ENCODE results near the gene SMIM35. TPM values are rescaled to one million over a fixed set of nuclear protein-coding genes. Genes with fewer than 3 reads are reported as not detected.

The SMIM35 gene
- total RNA-seq, 6 donors from 2014 or later, result not detected

DNA sequence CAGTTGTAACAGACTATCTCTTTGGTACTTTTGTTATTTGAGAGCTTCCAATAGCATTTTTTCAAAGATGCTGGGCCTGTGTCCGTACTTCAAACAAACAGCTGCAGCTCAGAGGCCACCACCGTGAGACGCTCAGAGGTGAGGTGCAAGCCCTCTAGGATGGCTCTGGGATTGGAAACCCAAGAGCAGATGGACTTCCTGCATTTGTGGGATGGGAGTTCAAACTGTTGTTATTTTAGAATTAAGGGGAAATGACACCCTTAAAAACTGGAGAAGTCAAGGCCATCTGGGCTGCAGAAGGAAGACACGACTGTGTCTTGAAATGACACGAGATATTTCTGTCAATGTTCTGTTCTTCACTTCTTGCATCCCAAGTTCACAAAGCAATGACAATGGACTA lies 109.7 kb downstream of the SMIM35 start:
- DNase-seq, result no peak
- H3K36me3 ChIP-seq, result no peaks in the 10 kb centered on the region
- no peak overlapping the region for H3K4me3 ChIP-seq
- peaks cover 29 to 46% (median 32%) of the 10 kb centered on the region in 4 donors for H3K4me1 ChIP-seq
- WGBS, 2 donors, result 63 to 69% methylated on average over 5 of the region's 5 CpGs
- no peak overlapping the region for H3K27ac ChIP-seq
- TF ChIP-seq EP300 (IDR thresholded peaks at IDR 0.05) (no peak), CTCF (IDR thresholded peaks at IDR 0.05) (no peak), POLR2AphosphoS5 (IDR thresholded peaks at IDR 0.05) (no peak), POLR2A (IDR thresholded peaks at IDR 0.05) (no peak)
- H3K27me3 ChIP-seq, result no peaks in the 10 kb centered on the region
- H3K9me3 ChIP-seq, result no peaks in the 10 kb centered on the region
- no peak for ATAC-seq (ENCODE audit: low FRiP score in 2 of 2)

GRCh38 chr11:117976445-117976844 lies 110.3 kb downstream of the SMIM35 start:
- Histone ChIP-seq H3K9me3 (no peaks in the 10 kb centered on the region), H3K4me3 (no peak overlapping the region), H3K4me1 (peaks cover 31 to 48% (median 35%) of the 10 kb centered on the region in 4 donors), H3K36me3 (no peaks in the 10 kb centered on the region), H3K27ac (no peak overlapping the region), H3K27me3 (no peaks in the 10 kb centered on the region)
- ATAC-seq (ENCODE audit: low FRiP score in 2 of 2), result no peak
- DNase-seq, result no peak
- no peak for TF ChIP-seq POLR2AphosphoS5 (IDR thresholded peaks at IDR 0.05)
- no peak for TF ChIP-seq POLR2A (IDR thresholded peaks at IDR 0.05)
- no peak for TF ChIP-seq CTCF (IDR thresholded peaks at IDR 0.05)
- TF ChIP-seq EP300 (IDR thresholded peaks at IDR 0.05), result no peak
- WGBS, 2 donors, result 81% methylated on average over 4 of the region's 4 CpGs; no CpG with 5 or more reads in 1 of the 2 donors

DNA sequence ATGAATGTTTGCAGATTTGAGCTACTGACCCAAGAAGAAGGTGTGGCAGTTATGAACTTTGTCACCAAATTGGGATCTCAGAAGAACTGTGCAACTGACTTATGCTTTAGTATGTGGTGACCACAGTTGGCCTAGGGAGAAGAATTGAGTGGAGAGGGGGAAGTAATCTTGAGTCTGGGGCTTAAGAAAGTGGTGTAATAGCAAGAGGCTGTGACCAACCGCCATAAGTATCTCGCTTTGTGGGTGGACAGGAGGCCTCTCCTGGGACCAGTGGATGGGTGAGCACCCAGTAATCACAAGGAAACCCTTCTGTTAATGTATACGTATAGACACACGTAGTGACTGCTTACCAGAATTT lies 113.3 kb downstream of the SMIM35 start:
- H3K9me3 ChIP-seq, result no peaks in the 10 kb centered on the region
- no peak overlapping the region for H3K27ac ChIP-seq
- TF ChIP-seq POLR2A (IDR thresholded peaks at IDR 0.05) (no peak), POLR2AphosphoS5 (IDR thresholded peaks at IDR 0.05) (no peak), CTCF (IDR thresholded peaks at IDR 0.05) (no peak), EP300 (IDR thresholded peaks at IDR 0.05) (no peak)
- DNase-seq, result no peak
- no peaks in the 10 kb centered on the region for H3K36me3 ChIP-seq
- no peak overlapping the region for H3K4me3 ChIP-seq
- 63 to 83% methylated on average over 4 of the region's 4 CpGs for WGBS, 2 donors
- H3K4me1 ChIP-seq, result peaks cover 28 to 44% (median 34%) of the 10 kb centered on the region in 4 donors
- peak in 1 of 2 donors; percentile 24 for ATAC-seq (ENCODE audit: low FRiP score in 2 of 2)
- no peaks in the 10 kb centered on the region for H3K27me3 ChIP-seq

GRCh38 chr11:117972629-117973502 lies 113.9 kb downstream of the SMIM35 start:
- TF ChIP-seq CTCF (IDR thresholded peaks at IDR 0.05), result no peak
- TF ChIP-seq POLR2A (IDR thresholded peaks at IDR 0.05), result no peak
- TF ChIP-seq POLR2AphosphoS5 (IDR thresholded peaks at IDR 0.05), result peak in 1 of 2 donors; percentile 13
- TF ChIP-seq EP300 (IDR thresholded peaks at IDR 0.05), result no peak
- ATAC-seq (ENCODE audit: low FRiP score in 2 of 2) (no peak), DNase-seq (no peak)
- 30 to 31% methylated on average over 9 of the region's 9 CpGs for WGBS, 2 donors
- H3K4me1 ChIP-seq, result peaks cover 28 to 41% (median 33%) of the 10 kb centered on the region in 4 donors
- no peak overlapping the region for H3K4me3 ChIP-seq
- no peaks in the 10 kb centered on the region for H3K9me3 ChIP-seq
- no peaks in the 10 kb centered on the region for H3K27me3 ChIP-seq
- no peak overlapping the region for H3K27ac ChIP-seq
- H3K36me3 ChIP-seq, result no peaks in the 10 kb centered on the region

Data from upper lobe of left lung (tissue), 6 donors.